Measurements from ENCODE around the gene TBC1D1.
"Not testable (repeated sequence)": the region's sequence is repeated elsewhere in the genome, so short reads cannot be mapped to it uniquely, and the experiment has no call there.

TBC1D1 gene

DNA sequence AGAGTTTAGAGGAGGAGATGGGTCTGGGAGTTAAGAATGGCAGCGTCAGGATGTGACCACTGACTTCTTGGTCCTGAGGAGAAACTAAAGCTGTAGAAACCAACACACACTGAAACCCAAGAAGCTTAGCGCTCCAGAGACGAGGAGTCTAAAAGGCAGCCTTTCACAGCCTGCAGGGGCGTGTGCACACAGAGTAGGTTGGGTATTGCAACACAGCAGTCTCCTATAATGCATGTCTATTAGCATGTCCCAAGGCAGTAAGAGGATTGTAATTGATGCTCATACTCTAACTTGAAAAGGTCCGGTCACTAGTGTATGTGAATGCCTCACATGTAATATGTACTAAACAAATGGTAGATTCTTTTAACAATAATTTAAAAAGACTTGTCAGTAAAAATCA is 126.7 kb downstream of the TBC1D1 start:
- DNase-seq = no peak

DNA sequence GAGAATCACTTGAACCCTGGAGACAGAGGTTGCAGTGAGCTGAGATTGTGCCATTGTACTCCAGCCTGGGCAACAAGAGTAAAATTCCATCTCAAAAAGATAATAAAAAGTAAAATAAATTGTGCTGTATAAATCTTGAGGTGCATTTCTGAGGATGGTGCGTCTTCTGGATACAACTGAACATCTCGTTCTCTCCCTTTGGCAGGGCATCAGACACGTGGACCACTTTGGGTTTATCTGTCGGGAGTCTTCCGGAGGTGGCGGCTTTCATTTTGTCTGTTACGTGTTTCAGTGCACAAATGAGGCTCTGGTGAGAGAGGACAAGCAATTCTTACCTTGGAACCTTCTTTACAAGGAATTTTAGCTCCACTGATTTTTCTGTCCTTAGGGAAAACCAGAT is 129.5 kb downstream of the TBC1D1 start:
- no peak for DNase-seq

DNA sequence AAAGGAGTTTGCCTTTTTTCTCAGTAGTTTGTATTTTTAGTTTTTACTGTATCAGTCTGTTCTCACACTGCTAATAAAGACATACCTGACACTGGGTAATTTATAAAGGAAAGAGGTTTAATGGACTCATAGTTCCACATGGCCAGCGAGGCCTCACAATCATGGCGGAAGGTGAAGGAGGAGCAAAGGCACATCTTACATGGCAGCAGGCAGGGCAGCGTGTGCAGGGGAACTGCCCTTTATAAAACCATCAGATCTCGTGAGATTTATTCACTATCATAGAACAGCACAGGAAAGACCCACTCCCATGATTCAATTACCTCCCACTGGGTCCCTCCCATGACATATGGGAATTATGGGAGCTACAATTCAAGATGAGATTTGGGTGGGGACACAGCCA is 130.1 kb downstream of the TBC1D1 start:
- DNase-seq = not testable (repeated sequence)

DNA sequence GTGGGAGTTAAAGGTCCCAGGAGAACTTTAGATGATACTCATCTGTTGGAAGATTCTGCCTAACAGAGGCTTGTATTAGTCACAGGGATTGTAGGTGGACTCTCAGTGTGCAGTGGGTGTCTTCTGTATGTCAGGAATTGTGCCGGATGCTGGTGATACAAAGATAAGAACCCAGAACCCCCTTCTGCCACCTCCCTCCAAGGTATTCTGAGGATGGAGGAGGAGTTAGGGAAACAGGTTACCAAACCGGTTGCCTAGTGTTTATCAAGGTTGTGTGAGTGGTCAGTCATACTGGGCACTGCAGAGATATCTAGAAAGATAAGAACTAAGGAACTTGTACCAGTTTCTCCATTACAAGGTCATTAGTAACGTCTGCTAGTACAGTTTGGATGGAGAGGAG is 130.9 kb downstream of the TBC1D1 start:
- no peak for DNase-seq

DNA sequence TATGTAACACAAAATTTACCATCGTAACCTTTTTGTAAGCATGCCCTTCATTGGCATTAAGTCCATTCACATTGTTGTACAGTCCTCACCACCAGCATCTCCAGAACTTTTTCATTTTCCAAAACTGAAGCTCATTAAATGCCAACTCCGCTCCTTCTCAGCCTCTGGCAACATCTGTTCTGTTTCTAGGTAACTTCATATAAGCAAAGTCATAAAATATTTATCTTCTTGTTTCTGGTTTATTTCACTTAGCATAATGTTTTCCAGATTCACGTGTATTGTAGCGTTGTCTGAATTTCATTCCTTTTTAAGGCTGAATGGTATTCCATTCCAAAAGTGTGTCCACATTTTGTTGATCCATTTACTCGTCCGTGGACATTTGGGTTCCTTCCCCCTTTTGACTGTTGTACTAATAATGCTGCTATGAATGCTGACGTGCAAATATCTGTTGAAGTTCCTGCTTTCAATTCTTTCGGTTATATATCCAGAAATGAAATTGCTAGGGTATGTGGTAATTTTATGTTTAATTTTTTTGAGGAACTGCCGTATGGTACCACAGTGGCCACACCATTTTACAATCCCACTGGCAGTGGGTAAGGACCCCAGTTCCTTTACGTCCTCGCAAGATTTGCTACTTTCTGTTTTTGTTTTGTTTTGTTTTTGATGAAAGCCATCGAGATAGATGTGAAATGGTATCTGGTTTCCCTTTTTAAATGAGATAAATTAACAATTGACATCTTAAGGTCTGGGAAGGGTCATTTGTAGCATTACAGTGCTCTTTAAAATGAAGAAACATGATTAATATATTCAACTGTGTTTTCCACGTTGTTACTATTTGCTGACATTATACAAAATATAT is 132.7 kb downstream of the TBC1D1 start:
- no peak for DNase-seq

DNA sequence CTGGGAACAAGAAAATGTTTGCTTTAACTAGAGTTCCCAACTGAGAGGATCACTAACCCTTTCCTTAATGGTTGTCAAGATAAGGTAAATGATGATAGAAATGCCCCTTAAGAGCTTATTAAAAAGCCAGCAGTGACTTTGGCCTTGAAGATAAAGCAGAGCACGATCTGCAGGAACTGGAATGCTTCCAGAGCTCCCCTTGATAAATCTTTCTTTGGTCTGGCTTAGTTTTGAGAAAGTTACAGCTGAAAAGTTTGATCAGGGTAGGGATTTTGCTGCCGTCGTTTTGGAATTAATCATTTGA is 133.3 kb downstream of the TBC1D1 start:
- DNase-seq = no peak

DNA sequence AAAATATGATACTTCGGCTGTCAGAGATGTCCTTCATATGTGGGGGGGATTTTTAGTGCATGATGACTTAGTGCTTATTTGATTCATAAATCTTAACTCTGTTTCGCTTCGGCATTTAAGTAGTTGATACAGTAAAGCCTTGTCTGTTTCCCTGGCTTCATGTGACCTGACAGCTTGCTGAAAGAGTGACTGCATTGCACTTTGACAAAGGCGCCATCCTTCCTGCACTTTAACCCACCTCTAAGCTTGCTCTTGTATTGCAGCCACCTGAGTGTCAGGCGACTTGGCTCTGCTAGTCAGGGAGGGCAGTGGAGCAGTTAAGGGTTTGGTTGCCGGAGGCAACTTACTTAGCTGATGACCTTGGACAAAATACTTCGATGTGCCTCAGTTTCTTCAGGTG is 134.8 kb downstream of the TBC1D1 start:
- no peak for DNase-seq

DNA sequence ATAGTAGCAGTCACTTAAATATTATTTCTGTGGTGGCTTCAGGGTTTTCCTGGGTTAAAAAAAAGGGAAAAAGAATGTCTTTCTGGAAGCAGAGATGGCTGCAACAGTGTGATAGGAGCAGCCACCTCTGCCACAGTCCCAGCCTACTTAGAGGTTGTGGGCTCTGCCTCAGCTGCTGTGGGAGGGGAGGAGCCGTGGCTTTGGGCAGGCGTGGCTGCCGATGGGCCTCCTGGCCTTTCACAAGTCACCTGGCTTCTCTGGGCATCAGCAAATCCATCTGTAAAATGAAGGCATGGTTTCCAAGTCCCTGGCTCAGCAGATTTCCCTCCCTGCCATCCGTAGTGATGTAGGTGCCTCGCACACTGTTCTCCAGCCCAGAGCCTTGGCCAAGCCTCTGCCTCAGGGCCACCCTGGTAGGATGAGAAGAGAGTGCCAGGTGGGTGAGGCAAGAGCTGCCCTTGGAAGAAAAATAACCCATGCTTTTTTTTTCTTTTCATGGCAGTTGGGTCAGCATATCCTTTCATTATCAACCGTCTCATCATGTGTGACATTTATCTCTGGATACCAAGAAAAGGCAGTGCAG is 135.4 kb downstream of the TBC1D1 start:
- no peak for DNase-seq

DNA sequence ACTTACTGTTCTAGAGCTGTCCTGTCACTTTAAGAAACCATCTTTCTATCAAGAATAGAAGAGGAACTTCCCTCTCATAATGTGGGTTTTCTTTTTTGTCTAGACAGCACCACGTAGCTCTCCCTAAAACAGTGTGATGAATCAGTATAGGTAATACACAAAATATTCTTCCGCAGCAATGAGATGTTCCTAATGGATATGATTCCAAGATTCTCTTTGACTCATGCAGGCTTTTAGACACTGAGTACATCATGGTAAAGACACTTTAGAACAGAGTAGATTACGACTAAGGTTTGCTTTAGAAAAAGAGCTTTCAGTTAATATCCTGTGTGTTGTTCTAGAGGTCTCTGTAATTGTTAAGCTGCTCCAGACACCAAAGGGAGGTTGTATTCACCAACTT is 139.1 kb downstream of the TBC1D1 start:
- no peak for DNase-seq

DNA sequence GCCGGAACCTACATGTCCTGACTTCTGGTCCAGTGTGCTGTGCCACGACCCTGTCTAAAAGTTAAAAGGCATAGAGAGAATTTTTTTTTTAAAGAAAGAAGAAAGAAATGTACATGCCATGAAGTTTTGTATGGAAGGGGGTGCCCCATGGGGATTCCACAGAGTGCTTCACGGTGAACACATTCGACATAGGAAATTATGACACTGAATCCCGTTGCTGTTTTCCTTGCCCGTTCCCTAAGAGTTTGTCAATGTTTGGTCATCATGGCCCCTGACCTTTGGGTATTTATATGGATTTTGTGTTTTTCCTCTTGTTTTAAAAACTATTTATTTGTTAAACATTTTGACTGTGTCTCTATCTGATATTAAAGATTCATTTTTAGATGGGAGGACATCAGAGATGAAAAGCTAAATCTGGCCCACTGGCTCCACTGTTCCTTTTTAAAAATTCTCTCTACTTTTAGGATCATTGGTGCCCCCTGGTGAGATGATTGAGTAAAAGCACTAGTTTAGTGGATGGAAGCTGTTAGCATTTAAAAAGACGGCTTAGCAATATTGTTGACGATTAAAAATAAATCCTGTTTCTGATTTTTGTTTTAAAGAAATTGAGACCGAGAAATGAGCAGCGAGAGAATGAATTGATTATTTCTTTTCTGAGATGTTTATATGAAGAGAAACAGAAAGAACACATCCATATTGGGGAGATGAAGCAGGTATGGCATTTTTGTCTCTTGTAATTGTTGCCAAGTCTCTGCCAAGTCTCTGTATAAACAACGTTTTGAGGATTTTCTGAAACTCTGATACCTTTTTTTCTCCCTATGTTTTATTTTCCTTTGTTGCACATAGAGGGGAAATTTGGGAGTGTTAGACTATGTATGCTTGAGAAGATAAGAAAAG is 144.3 kb downstream of the TBC1D1 start:
- no peak for DNase-seq

DNA sequence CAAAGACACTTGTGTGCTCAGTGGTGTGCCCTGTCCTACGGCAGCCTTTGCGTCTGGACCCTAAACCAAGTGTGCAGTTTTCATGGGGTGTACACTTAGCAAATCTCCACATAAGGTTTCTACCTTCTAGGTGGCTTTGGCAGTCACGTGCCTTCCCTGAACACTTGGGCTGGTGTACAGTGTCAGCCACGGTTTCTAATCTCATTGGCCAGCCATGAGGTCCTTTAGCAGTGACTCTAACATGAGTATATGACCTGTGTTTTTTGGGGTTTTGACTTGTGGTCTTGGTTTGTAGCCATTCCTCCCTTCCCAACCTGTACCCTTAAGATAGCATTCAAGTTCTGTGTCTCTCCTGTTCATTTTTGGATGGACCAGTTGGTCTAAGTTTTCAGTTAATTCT is 145.7 kb downstream of the TBC1D1 start:
- DNase-seq = no peak

DNA sequence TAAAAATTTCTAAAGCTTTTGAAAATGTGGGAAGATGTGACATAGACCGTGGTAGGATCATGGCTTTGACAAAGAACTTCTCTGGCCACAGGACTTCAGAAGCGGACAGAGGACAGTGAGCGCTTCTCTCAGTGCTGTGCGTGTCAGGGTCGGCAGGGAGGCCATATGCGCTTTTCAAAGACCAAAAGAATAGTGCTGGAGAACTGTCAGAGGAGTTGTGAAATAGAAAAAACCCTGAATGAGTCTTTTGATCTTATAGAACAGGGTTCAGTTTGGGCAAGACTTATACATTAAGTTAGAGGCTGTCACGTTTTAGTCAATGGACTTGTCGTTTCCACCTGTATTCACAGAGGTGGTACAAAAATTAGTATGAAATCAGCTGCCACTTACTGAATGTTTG is 146.7 kb downstream of the TBC1D1 start:
- no peak for DNase-seq

DNA sequence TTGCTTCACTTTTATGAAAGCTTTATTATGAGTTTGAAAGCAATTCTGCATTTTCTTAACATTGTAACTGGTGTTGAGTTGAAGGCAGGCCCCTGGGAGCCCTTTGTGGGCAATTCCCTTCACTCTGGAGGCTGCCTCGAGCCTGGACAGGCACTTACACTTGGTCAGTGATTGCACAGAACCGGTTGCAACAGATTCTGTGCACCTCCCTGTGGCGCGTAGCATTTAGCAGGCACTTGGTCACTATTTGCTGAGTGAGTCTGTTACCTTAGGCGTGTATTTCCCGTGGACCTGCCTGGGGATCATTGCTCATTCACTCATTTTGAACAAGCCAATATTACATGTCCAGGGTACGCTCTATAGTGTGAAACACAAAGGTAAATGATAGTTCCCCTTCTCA is 149.7 kb downstream of the TBC1D1 start:
- DNase-seq = no peak

DNA sequence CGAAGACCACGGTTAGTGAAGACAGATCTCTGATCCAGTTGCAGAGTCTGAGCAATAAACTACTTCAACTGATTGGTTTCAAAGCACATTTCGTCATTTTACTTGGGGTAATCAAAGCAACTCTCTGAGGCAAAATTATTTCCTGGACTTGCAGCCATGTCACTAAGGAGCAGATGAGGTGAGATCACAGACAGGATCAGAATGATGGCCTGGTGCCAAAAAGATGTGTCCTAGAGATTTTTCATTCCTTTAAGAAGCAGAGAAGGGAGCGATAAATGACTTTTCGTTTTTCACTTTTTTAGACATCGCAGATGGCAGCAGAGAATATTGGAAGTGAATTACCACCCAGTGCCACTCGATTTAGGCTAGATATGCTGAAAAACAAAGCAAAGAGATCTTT is 153.2 kb downstream of the TBC1D1 start:
- no peak for DNase-seq

DNA sequence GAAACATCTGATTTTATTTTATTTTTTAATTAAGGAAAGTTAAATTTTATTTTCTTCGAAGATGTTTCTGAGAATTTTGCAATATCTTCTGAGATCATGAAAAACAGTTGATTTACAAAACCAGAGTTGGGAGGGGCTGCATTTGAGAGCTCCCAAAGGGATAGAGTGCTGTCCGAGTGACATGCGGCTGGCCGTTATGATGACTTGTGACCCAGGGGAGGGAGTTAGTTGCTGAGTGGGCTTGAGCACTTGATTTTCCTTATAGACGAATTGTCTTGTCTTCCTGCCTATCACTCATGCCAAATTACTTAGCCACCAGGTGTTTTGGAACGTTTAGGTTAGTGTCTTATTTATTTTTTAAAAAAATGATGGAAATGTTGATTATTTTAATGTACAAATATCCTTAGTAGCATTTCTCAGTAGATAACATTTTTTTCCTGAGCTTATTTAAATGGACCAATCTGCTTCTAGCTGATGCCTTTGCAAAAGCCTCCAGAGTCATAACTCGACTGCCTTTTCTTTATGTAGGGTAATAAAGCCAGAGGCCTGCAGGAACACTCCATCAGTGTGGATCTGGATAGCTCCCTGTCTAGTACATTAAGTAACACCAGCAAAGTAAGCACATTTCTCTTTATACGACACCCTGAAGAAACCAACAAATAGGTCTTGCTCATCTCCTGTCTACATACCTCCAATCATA is 154.6 kb downstream of the TBC1D1 start:
- DNase-seq = no peak

DNA sequence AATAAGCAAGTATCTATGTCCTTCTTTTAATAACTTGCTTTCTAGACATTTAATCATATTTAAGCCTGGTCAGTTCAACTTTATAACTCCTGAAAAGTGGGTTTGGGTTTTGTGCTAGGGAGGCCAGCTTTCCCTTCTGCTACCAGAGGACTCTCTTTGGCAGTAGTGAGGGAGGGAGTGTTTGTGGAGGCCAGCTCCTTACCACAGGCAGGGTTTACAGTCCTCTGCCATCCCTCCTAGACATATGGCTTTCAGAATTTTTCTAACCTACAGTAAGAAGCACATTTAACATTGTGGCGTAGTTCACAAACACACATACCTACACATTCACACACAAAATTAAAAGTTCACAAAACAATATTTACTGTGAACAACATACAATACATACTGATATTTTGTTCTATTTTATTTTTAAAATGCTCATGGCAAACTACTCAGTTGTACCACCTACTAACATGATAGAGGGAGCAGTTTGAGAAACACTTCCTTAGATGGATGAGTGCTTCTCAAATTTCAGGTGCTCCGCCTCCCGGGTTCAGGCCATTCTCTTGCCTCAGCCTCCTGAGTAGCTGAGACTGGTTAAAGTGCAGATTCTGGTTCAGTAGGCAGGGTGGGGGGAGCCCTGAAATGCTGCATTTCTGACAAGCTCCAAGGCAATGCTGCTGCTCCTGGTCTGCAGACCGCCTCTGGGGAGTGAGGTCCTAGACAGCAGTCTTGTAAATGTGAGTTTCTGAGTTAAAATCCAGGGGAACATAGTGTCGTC is 156.0 kb downstream of the TBC1D1 start:
- no peak for DNase-seq

DNA sequence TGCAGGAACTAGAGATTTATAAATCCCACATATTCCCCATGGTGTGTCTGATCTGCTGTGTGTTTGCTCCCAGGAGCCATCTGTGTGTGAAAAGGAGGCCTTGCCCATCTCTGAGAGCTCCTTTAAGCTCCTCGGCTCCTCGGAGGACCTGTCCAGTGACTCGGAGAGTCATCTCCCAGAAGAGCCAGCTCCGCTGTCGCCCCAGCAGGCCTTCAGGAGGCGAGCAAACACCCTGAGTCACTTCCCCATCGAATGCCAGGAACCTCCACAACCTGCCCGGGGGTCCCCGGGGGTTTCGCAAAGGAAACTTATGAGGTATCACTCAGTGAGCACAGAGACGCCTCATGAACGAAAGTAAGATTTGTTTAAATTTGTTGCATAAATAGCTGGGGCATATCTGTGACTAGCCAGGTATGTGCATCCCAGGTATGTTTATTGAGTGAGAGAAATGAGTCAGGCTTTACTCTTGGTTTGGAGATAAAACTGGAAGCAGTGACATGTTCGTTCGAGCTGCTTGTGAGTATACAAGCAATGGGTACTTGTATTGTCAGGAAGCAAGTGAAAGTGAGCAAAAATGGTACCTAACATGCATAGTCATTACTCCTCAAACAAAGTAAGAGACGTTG is 158.8 kb downstream of the TBC1D1 start:
- no peak for DNase-seq

DNA sequence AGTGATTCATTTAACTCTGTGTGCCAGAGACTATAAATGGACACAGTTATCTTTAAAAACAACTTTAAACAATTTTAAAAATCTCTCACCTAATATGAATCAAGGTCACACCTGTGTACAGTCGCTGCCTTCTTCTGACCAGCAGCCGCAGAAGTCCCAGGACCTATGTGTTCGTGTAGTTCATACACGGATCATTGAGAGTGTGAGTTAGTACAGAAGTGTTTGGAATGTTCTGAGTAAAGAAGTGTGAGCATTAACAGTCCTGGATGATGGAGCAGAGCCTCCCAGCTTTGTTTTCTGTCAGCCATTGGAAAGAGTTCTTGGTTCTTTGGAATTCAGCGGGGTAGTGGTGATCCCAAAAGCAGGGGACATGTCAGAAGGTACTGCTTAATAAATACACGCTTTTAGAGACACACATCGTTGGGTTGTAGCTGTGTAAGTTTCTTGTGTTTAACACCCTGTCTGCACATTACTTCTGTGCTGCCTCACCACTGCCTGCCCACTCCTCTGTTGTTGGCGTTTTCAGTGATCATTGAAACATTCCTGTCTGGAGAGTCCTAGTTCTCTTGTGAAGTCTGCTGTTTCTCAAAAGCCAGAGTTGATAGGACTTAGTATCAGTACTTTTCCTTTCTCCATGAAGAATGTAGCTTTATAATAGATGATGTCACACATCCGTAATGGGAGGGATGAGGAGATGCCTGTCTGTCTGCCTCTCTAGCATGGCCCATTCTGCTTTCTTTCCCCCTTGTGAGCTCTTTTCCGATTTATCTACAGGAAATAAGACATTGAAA is 159.9 kb downstream of the TBC1D1 start:
- no peak for DNase-seq

DNA sequence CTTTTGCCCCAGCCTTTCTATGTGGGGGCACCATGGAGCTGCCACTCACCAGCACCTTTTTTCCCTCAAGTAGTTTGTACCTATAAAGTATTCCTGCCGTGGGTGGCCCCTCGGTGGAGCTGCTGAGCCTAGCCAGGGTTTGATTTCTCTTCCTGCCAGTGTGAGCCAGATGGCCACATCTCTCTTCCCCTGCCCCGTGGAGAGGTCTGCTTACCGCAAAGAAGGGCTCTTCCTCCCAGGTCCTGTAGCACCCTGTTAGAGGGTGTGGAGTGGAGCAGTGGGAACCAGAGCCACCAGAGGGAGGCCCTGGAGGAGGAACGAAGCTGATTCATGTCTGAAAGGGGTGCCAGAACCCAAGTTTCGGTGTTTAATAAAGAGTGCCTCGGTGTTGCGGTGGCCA is 164.7 kb downstream of the TBC1D1 start:
- no peak for DNase-seq

DNA sequence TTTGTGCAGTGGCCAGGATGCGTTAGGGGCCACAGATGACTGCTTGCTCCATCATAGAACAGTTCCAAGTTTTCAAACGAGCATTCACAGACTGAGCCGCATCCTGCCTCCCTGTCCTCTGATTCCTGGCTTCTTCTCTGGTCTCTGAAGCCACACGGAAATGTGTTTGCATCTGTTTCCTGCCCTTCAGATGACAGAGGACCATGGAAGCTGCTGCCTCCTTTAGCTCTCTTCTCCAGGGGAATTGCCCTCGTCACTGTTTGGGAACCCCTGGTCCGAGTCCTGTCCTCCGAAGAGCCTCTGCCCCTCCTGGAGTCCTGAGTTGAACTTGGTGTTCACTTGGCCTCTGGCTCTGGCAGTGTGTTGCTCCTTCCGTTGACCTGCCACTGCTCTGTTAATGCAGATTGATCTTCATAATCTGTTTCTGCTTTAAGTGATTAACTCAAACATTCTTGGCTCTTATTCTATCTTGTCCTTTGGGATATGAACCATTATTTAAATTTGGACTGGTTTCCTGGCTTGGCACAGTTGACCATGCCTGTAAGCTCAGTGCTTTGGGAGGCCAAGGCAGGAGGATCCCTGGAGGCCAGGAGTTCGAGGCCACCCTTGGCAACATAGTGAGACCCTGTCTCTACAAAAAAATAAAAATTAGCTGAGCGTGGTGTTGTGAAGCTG is 165.3 kb downstream of the TBC1D1 start:
- no peak for DNase-seq

DNA sequence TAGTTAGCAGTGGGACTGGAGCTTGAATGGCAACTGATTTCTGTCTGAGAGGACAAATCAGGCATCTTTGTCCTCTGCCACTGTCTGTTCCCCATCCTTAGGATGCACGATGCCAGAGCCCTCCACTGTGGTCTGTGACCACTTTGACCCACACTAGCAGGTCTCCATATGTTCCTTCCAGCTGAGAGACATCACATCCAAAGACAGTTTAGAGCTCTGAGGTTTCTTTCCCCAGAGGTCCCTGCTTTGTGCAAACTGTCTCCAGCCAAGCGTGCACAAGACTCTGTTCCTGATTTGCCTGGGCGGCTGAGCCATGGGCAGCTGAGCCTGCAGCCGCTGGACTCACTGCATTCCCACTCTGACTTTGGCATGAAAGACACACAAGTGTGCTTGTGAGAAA is 167.3 kb downstream of the TBC1D1 start:
- DNase-seq = no peak

Measured in DMS79 (cell line).